Skin epidermis (tissue), 12 donors: ENCODE data around the gene HBEGF.

ENCODE experiments used
- H3K27ac ChIP-seq, 21 experiments: fragments of 200-600 bp; sonication (generic) in 11 of 21; one replicate each; pipeline ENCODE4 v1.5.0; 2020; ENCODE audit warnings: mild to moderate bottlenecking in 3 of 21, inconsistent platforms in 2 of 21, moderate library complexity in 2 of 21
- H3K4me3 ChIP-seq, 7 experiments: fragments of 200-600 bp; sonication (generic) in 2 of 7; one replicate each; pipeline ENCODE4 v1.5.0; 2020; ENCODE audit warnings: inconsistent platforms in 2 of 7, mild to moderate bottlenecking in 2 of 7, moderate library complexity in 1 of 7

HBEGF gene

DNA sequence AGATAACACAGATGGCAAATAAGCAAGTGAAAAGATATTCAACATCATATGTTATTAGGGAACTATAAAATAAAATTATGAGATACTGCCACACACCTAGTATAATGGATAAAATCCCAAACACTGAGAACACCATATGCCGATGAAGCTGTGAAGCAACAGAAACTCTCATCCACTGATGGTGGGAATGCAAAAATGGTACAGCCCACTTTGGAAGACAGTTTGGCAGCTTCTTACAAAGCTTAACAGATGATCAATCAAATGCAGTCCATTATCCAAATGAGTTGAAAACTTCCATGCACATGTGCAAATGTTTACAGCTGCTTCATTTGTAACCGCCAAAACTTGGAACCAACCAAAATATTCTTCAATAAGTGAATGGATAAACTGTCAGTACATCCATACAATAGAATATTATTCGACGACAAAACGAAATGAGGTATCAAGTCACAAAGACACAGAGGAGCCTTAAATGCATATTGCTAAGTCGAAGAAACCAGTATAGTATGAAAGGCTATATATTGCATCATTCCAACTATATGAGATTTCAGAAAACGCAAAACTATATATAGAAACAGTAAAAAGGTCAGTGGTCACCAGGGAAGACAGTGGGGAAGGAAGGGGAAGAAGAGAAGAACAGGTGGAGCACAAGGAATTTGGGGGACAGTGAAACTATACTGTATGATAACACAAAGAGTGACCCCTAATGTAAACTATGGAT, 58.4 kb downstream of the HBEGF start:
- H3K27ac ChIP-seq, result no peak overlapping the region
- no peak overlapping the region for H3K4me3 ChIP-seq

DNA sequence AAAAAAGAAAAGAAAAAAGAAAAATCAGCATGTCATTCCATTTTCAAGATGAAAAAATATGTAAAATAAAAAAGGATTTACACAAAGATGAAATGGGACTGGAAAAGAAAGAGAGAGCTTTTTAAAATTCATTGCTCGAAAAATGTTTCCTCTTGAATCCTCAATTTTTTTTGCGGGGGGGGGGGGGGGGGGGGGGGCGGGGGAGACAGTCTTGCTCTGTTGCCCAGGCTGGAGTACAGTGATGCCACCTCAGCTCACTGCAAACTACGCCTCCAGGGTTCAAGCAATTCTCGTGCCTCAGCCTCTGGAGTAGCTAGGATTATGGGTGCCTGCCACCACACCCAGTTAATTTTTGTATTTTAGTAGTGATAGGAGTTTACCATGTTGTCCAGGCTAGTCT, 60.0 kb downstream of the HBEGF start:
- Histone ChIP-seq H3K4me3 (no peak overlapping the region), H3K27ac (no peak overlapping the region)

DNA sequence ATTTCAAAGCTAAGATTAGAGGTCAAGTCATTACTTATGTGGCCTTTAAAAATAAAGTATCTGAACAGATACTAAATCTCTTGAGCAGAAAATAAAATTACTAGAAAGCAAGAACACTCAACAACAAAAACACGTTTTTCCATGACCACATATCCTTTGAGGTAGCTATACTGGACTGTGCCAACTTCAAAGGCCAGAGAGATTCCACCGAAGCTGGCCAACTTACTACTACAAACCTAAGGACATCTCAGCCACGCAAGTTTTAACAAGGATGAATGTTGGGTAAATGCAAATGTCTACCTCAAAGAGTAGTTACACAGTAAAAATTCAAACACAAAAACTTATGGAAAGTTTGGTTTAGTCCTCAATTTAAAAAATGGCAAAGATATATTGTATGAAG, 62.4 kb downstream of the HBEGF start:
- H3K27ac ChIP-seq, result no peak overlapping the region
- H3K4me3 ChIP-seq, result no peak overlapping the region
